Fibroblast of lung (primary cell): ENCODE data around the gene ZNF609.

Source experiments
- CTCF ChIP-seq, 2 donors: IDR thresholded peaks in 1 of 2; conservative IDR thresholded peaks in 1 of 2; 1 replicate in 1 of 2; 2 replicates in 1 of 2; pipeline ENCODE4 v1.5.1; 2011 to 2012; ENCODE audit warnings: low read length in 2 of 2, control low read depth in 1 of 2, inconsistent platforms in 1 of 2, low read depth in 1 of 2, mild to moderate bottlenecking in 1 of 2
- EZH2 ChIP-seq: IDR thresholded peaks from 2 replicates; pipeline ENCODE4 v1.5.1; 2012; ENCODE audit warnings: low read length, control low read depth, mild to moderate bottlenecking; ENCODE audit errors: missing control alignments

- TF ChIP-seq CTCF (conservative IDR thresholded peaks at IDR 0.05 in 1 of 2, IDR thresholded peaks at IDR 0.05 in 1 of 2; ENCODE audit: low read depth in 1 of 2, low read length in 2 of 2) (no peak), EZH2 (no peak)
These were observed 269.8 kb downstream of the ZNF609 start for GRCh38 chr15:64730151-64730550.
